A549 (cell line): ENCODE results near the gene ALDH1L1.

ENCODE experiments used
- CBX8 ChIP-seq: fragments of 200-600 bp; sonication (generic); IDR thresholded peaks from 2 replicates; pipeline ENCODE4 v1.6.1; 2016
- POLR2A ChIP-seq: IDR thresholded peaks from 2 replicates; pipeline ENCODE4 v1.6.1; 2012; ENCODE audit warnings: mild to moderate bottlenecking, low read length
- TF ChIP-seq, protein P1 (sequence below): fragments of >200 bp; sonication (Bioruptor Twin); formaldehyde crosslinking; IDR thresholded peaks from 3 replicates; pipeline ENCODE4 v1.5.1; 2016
- TF ChIP-seq, protein P2 (sequence below): fragments of 250-450 bp; sonication (Bioruptor Pico); IDR thresholded peaks from 2 replicates; pipeline ENCODE4 v1.5.0; 2020; ENCODE audit warnings: low read depth, mild to moderate bottlenecking, moderate library complexity
- TF ChIP-seq, protein P3 (sequence below): fragments of >200 bp; sonication (Bioruptor Twin); formaldehyde crosslinking; IDR thresholded peaks from 2 replicates; pipeline ENCODE4 v1.6.1; 2016

DNA sequence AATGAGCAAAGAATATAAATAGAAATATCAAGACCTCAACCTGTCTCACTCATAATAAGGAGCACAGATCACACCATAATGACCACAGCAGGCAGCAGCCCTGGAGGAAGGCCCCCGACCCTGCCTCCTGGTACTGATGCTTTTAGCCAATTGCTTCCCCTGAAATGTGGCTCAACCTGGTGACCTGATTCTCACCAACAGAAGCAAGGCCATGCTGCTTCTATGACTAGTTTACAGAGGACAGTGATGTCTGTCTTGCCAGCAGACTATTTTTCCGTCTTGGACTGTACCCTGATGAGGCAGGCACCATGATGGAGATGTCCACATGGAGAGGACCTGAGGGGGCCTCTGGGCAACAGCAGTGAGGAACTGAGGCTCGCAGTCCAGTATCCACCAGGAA lies 114.5 kb downstream of the ALDH1L1 start:
- TF ChIP-seq, protein P1, sequence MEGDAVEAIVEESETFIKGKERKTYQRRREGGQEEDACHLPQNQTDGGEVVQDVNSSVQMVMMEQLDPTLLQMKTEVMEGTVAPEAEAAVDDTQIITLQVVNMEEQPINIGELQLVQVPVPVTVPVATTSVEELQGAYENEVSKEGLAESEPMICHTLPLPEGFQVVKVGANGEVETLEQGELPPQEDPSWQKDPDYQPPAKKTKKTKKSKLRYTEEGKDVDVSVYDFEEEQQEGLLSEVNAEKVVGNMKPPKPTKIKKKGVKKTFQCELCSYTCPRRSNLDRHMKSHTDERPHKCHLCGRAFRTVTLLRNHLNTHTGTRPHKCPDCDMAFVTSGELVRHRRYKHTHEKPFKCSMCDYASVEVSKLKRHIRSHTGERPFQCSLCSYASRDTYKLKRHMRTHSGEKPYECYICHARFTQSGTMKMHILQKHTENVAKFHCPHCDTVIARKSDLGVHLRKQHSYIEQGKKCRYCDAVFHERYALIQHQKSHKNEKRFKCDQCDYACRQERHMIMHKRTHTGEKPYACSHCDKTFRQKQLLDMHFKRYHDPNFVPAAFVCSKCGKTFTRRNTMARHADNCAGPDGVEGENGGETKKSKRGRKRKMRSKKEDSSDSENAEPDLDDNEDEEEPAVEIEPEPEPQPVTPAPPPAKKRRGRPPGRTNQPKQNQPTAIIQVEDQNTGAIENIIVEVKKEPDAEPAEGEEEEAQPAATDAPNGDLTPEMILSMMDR = no peak
- TF ChIP-seq, protein P2, sequence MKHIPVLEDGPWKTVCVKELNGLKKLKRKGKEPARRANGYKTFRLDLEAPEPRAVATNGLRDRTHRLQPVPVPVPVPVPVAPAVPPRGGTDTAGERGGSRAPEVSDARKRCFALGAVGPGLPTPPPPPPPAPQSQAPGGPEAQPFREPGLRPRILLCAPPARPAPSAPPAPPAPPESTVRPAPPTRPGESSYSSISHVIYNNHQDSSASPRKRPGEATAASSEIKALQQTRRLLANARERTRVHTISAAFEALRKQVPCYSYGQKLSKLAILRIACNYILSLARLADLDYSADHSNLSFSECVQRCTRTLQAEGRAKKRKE (CRISPR knock-in tag) = no peak
- TF ChIP-seq POLR2A (no peak), CBX8 (no peak)
- TF ChIP-seq, protein P3, sequence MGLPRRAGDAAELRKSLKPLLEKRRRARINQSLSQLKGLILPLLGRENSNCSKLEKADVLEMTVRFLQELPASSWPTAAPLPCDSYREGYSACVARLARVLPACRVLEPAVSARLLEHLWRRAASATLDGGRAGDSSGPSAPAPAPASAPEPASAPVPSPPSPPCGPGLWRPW = no peak
